Suprapubic skin (tissue), 3 donors: ENCODE results near the gene PSMD14.

Experiments
- POLR2AphosphoS5 ChIP-seq, 3 donors: sonication (generic); formaldehyde crosslinking; IDR thresholded peaks; one replicate each; pipeline ENCODE4 v1.6.1; 2017; ENCODE audit warnings: antibody characterized with exemption in 3 of 3
- TF ChIP-seq, protein P1 (sequence below), 2 donors: fragments of 200-600 bp in 1 of 2; fragments of 450-650 bp in 1 of 2; sonication (generic) in 1 of 2; IDR thresholded peaks; one replicate each; pipeline ENCODE4 v1.5.1; 2016 to 2019; ENCODE audit warnings: antibody characterized with exemption in 2 of 2, mild to moderate bottlenecking in 1 of 2, moderate library complexity in 1 of 2

DNA sequence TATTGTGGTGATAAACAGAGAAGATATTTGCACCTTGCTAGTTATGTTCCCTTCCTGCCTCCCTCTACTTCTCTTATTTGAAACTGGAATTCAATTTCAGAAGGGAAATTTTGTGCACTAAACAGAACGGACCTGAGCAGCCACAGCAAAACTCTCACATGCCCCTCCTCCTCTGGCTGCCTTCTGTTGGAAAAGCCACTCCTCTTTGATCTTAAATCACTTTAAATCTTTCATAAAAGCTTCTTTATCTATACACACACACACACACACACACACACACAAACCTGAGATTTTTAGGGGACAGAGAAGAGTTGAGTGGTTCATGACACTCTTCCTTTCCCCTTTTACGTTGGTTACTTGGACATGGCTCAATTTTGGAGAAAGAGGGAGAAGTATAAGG, 113.5 kb downstream of the PSMD14 start:
- TF ChIP-seq, protein P1, sequence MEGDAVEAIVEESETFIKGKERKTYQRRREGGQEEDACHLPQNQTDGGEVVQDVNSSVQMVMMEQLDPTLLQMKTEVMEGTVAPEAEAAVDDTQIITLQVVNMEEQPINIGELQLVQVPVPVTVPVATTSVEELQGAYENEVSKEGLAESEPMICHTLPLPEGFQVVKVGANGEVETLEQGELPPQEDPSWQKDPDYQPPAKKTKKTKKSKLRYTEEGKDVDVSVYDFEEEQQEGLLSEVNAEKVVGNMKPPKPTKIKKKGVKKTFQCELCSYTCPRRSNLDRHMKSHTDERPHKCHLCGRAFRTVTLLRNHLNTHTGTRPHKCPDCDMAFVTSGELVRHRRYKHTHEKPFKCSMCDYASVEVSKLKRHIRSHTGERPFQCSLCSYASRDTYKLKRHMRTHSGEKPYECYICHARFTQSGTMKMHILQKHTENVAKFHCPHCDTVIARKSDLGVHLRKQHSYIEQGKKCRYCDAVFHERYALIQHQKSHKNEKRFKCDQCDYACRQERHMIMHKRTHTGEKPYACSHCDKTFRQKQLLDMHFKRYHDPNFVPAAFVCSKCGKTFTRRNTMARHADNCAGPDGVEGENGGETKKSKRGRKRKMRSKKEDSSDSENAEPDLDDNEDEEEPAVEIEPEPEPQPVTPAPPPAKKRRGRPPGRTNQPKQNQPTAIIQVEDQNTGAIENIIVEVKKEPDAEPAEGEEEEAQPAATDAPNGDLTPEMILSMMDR (IDR thresholded peaks at IDR 0.05), result no peak
- TF ChIP-seq POLR2AphosphoS5 (IDR thresholded peaks at IDR 0.05), result no peak
